ENCODE measurements around the gene ICE2.
"Not testable (repeated sequence)": the region's sequence is repeated elsewhere in the genome, so short reads cannot be mapped to it uniquely, and the experiment has no call there.

ICE2 gene

GRCh38 chr15:60442763-60443162, 36.2 kb downstream of the ICE2 start:
- peak in 2 of 3 experiments; percentile 16 to 56 for DNase-seq

- DNase-seq = no peak
Measured at GRCh38 chr15:60442031-60442650, 36.8 kb downstream of the ICE2 start.

GRCh38 chr15:60441331-60441730, 37.6 kb downstream of the ICE2 start:
- DNase-seq = no peak

- DNase-seq = no peak
Measured at GRCh38 chr15:60438646-60439045, 40.3 kb downstream of the ICE2 start.

- no peak for DNase-seq
Measured at GRCh38 chr15:60428935-60429334, 50.0 kb downstream of the ICE2 start.

- DNase-seq = no peak
Measured at GRCh38 chr15:60426870-60427508, 52.0 kb downstream of the ICE2 start.

- DNase-seq = no peak
Measured at GRCh38 chr15:60425461-60425860, 53.5 kb downstream of the ICE2 start.

- no peak for DNase-seq
Measured at GRCh38 chr15:60424006-60424405, 54.9 kb downstream of the ICE2 start.

GRCh38 chr15:60423537-60423936, 55.4 kb downstream of the ICE2 start:
- DNase-seq = peak in 1 of 3 experiments; percentile 18

GRCh38 chr15:60421544-60421943, 57.4 kb downstream of the ICE2 start:
- DNase-seq = no peak

GRCh38 chr15:60420203-60420716, 58.7 kb downstream of the ICE2 start:
- DNase-seq = no peak

- no peak for DNase-seq
Measured at GRCh38 chr15:60419753-60420152, 59.2 kb downstream of the ICE2 start.

GRCh38 chr15:60418096-60418495, 60.8 kb downstream of the ICE2 start:
- DNase-seq = no peak

- no peak for DNase-seq
Measured at GRCh38 chr15:60417112-60417511, 61.8 kb downstream of the ICE2 start.

- no peak for DNase-seq
Measured at GRCh38 chr15:60416484-60416883, 62.5 kb downstream of the ICE2 start.

GRCh38 chr15:60414016-60414682, 64.8 kb downstream of the ICE2 start:
- DNase-seq = no peak

- no peak for DNase-seq
Measured at GRCh38 chr15:60413231-60413824, 65.6 kb downstream of the ICE2 start.

GRCh38 chr15:60412807-60413206, 66.1 kb downstream of the ICE2 start:
- not testable (repeated sequence) for DNase-seq

- no peak for DNase-seq
Measured at GRCh38 chr15:60411774-60412425, 67.0 kb downstream of the ICE2 start.

GRCh38 chr15:60410350-60410749, 68.6 kb downstream of the ICE2 start:
- not testable (repeated sequence) for DNase-seq

GRCh38 chr15:60408463-60408981, 70.4 kb downstream of the ICE2 start:
- no peak for DNase-seq

- no peak for DNase-seq
Measured at GRCh38 chr15:60407415-60407805, 71.5 kb downstream of the ICE2 start.
